AG09309 (cell line): ENCODE data around the gene LRTM1.
A peak's percentile ranks its signal among the peaks of the same experiment; 100 is the strongest.

Source experiments
- DNase-seq: peaks from one replicate; pipeline ENCODE4 v3.0.0-alpha.2; 2010; ENCODE audit warnings: low read depth
- H3K4me3 ChIP-seq: 2 replicates; pipeline ENCODE4 v1.5.1; 2011; ENCODE audit warnings: mild to moderate bottlenecking, low read depth, low read length, moderate library complexity; ENCODE audit not compliant: control insufficient read depth
- CTCF ChIP-seq: IDR thresholded peaks from 2 replicates; pipeline ENCODE4 v1.5.1; 2011; ENCODE audit warnings: mild to moderate bottlenecking, low read depth, low read length, inconsistent platforms; ENCODE audit not compliant: insufficient read depth, control insufficient read depth; ENCODE audit errors: missing control alignments

LRTM1 gene

GRCh38 chr3:54957711-54958110, 29.9 kb upstream of the LRTM1 start:
- no peak overlapping the region for H3K4me3 ChIP-seq
- no peak for TF ChIP-seq CTCF
- no peak for DNase-seq

- TF ChIP-seq CTCF: no peak
- DNase-seq: no peak
Measured at GRCh38 chr3:54955941-54956340, 28.1 kb upstream of the LRTM1 start.

GRCh38 chr3:54955496-54955895, 27.6 kb upstream of the LRTM1 start:
- DNase-seq: no peak
- no peak overlapping the region for H3K4me3 ChIP-seq

More at GRCh38 chr3:54955941-54956340, 28.1 kb upstream of the LRTM1 start:
- no peak overlapping the region for H3K4me3 ChIP-seq

GRCh38 chr3:54954521-54954920, 26.7 kb upstream of the LRTM1 start:
- TF ChIP-seq CTCF: no peak
- DNase-seq: no peak
- no peak overlapping the region for H3K4me3 ChIP-seq

More at GRCh38 chr3:54955496-54955895, 27.6 kb upstream of the LRTM1 start:
- no peak for TF ChIP-seq CTCF

- peak; percentile 13 for TF ChIP-seq CTCF
- DNase-seq: peak; percentile 61
- H3K4me3 ChIP-seq: no peak overlapping the region
Measured at GRCh38 chr3:54954022-54954421, 26.2 kb upstream of the LRTM1 start.

GRCh38 chr3:54951405-54951804, 23.5 kb upstream of the LRTM1 start:
- peak; percentile 88 for TF ChIP-seq CTCF
- no peak overlapping the region for H3K4me3 ChIP-seq
- DNase-seq: peak; percentile 72
